Posterior vena cava (tissue), 2 donors: ENCODE results near the gene ADAMTS4. TPM values are rescaled to one million over a fixed set of nuclear protein-coding genes. Genes with fewer than 3 reads are reported as not detected.
A peak's percentile ranks its signal among the peaks of the same experiment; 100 is the strongest.

Experiments used
- DNase-seq: peaks from one replicate; pipeline ENCODE4 v3.0.0-alpha.2; 2020; ENCODE audit warnings: low spot score
- intact Hi-C, 2 donors: fragments of 100-400 bp; cut with DNase I; formaldehyde crosslinking; loops; one replicate each; pipeline versions ENCODE4 v1.14.1 to v1.14.2; 2022 to 2023
- total RNA-seq, 2 donors: library from RNA; stranded (reverse); fragmentation: NEBNext Ultra II Directional; extraction: Animal tissue kit (Norgen Biotek cat#: 25700); gene quantifications; one replicate each; pipeline ENCODE4 v1.2.1, GENCODE V29; 2021
- donor health status: DM: yes; HTN: yes; CAD: no.
- donor health status: DM: yes; HTN: yes; CAD: no.

The ADAMTS4 gene
- total RNA-seq, 2 donors from 2014 or later, result 28.0 to 125 TPM

DNA sequence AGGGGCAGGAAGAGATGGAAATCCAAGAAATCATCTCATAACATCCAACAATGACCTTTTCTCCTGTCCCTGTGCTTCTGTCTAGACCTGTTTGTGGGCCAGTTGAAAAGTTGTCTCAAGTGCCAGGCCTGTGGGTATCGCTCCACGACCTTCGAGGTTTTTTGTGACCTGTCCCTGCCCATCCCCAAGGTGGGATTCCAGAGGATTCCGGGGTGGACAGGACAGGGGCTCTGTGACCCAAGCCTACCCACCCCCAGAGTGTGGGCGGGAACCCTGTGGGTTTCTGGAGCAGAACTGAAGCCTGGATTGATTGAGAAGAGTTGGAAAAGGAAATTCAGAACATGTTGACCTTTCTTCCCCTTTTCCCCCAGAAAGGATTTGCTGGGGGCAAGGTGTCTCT, 35.1 kb downstream of the ADAMTS4 start:
- intact Hi-C loops, result no loop called here
- DNase-seq, result peak; percentile 77

GRCh38 chr1:161162806-161163205, 36.0 kb downstream of the ADAMTS4 start:
- no peak for DNase-seq
- intact Hi-C loops, result no loop called here

DNA sequence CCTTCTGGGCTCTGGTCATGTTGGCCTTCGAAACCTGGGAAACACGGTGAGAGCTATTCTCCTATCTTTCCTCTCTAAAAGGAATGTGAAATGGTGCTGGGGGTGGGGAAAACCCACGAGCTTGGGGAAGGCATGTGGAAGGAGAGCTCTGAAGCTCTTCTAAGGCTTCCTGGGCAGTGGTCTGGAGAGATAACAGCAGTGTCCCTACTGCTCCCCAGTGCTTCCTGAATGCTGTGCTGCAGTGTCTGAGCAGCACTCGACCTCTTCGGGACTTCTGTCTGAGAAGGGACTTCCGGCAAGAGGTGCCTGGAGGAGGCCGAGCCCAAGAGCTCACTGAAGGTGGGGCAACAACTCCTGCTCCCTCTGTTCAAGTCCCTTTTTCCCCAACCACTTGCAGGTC, 36.8 kb downstream of the ADAMTS4 start:
- intact Hi-C loops, result no loop called here
- no peak for DNase-seq

GRCh38 chr1:161161652-161162051, 37.2 kb downstream of the ADAMTS4 start:
- DNase-seq, result no peak
- intact Hi-C loops, result no loop called here

DNA sequence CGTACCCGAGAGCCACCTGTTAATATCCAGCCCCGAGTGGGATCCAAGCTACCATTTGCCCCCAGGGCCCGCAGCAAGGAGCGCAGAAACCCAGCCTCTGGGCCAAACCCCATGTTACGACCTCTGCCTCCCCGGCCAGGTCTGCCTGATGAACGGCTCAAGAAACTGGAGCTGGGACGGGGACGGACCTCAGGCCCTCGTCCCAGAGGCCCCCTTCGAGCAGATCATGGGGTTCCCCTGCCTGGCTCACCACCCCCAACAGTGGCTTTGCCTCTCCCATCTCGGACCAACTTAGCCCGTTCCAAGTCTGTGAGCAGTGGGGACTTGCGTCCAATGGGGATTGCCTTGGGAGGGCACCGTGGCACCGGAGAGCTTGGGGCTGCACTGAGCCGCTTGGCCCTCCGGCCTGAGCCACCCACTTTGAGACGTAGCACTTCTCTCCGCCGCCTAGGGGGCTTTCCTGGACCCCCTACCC, 38.1 kb downstream of the ADAMTS4 start:
- DNase-seq, result peak; percentile 75
- intact Hi-C loops, result no loop called here

DNA sequence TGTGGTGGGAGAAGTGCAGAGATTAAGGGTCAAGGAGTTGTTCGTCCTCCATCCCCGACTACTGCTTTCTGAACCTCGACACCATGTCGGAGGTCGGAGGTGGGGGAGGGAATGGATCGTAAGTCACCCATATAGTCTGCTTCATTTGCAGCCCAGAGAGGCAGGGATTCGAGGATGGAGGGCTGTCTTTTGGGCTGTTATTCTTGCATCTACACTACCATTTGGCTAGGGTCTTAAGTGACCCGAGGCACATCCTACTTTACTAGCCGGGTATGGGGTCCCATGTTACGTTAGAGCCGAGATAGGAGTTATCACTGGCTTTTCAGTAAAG, 39.0 kb downstream of the ADAMTS4 start:
- intact Hi-C loops, result no loop called here
- DNase-seq, result no peak

- intact Hi-C loops, result no loop called here
Measured at GRCh38 chr1:161159087-161159912, 39.6 kb downstream of the ADAMTS4 start, which contains the start of gene USP21. Gene USP21, plus strand, starts transcription at chr1:161159500. Its CDS starts 1,141 bp downstream, at chr1:161160641.

DNA sequence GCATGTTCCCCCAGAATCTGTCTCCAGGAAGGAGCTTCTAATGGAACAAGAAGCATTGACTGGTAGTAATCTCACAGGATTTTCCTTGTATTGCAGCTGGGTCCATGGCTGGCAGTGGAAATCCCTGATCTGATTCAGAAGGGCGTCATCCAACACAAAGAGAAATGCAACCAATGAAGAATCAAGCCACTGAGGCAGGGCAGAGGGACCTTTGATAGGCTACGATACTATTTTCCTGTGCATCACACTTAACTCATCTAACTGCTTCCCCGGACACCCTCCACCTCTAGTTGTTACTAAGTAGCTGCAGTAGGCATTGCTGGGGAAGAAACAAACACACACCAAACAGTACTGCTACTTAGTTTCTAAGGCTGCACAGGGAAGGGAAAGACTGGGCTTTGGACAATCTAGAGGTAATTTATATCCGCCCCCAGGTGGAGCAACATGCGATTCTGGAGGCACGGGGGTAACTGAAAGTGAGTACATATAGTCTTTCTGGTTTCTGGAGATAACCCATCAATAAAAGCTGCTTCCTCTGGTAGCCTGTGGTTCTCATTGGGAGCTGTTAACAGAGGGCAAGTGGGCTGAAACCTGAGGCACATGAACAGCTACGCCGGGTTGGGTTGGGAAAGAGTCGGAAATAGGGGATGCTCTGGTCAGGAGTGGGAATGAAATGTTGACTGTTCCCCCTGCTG, 40.4 kb downstream of the ADAMTS4 start:
- no peak for DNase-seq
- intact Hi-C loops, result no loop called here

More at GRCh38 chr1:161159087-161159912, 39.6 kb downstream of the ADAMTS4 start, which contains the start of gene USP21:
- DNase-seq, result peak; percentile 98

GRCh38 chr1:161157867-161158266, 41.0 kb downstream of the ADAMTS4 start:
- intact Hi-C loops, result no loop called here
- DNase-seq, result no peak

DNA sequence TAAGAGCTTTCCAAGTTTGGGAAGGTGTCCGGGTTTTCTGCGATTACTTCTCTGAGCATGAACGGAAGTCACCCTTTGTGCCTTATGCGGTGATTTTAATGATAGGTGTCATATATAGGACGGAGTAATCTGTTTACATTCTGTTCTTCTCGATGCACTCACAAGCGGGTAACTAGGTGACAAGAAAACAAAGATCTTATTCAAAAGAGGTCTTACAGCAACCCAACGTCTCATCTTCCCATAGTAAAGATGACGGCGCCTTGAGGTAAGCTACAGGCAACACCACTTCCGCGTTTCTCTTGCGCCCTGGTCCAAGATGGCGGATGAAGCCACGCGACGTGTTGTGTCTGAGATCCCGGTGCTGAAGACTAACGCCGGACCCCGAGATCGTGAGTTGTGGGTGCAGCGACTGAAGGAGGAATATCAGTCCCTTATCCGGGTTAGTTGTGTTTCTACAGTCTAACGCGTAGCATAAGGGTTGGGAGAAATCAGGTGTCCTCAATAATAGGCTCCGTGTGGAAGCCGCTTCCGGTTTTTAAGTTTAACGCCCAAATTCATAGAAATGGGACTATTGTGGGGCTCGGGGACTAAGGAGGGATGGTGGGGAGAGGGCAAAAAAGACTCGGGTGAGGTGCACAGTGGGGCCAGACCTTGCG, 45.0 kb downstream of the ADAMTS4 start, which contains the start of gene UFC1:
TSS of gene UFC1 (plus strand) at position 297 of the 656 bp plus-strand sequence. CDS start at position 317, 20 bp downstream.
- DNase-seq, result peak; percentile 94

DNA sequence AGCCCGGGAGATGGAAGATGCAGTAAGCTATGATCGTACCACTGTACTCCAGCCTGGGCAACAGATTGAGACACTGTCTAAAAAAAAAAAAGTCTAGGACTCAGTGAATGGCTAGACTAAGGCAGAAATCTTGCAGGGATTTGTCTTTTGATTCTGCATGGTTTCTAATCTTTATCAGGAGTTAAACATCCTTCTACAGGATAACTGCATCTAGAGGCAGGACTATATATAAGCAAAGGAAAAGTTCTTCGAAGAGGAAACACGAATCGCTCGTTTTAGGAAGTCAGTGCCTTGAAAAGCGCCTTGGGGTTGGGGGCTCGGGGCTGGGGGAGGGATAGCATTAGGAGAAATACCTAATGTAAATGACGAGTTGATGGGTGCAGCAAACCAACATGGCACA, 45.7 kb downstream of the ADAMTS4 start:
- no peak for DNase-seq
- intact Hi-C loops, result no loop called here

More for the DNA sequence above, 45.0 kb downstream of the ADAMTS4 start, which contains the start of gene UFC1:
- intact Hi-C loops, result no loop called here

- intact Hi-C loops, result no loop called here
- DNase-seq, result no peak
Measured at GRCh38 chr1:161145832-161146231, 53.0 kb downstream of the ADAMTS4 start.

GRCh38 chr1:161140755-161141400, 58.0 kb downstream of the ADAMTS4 start:
- intact Hi-C loops, result no loop called here
- no peak for DNase-seq

GRCh38 chr1:161139766-161140165, 59.1 kb downstream of the ADAMTS4 start:
- intact Hi-C loops, result no loop called here
- no peak for DNase-seq

DNA sequence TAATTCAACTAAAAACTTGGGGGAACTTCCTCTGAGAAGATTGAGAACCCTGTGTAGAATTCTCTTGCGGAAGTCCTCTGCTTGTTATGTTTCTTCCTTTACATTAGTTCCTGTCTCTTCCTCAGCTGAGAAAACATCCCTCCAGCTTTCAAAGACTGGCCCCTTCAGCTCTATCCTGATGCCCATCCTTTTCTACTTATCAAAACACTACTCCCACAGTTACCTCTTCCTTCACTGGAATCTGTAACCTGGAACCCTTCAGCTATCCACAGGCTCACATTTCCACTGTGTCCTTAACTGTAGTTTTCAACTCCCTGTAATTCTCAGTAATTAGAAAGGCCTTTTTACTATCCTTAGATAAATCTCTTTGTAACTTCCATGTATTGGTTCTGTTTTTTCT, 60.4 kb downstream of the ADAMTS4 start:
- DNase-seq, result no peak
- intact Hi-C loops, result no loop called here

DNA sequence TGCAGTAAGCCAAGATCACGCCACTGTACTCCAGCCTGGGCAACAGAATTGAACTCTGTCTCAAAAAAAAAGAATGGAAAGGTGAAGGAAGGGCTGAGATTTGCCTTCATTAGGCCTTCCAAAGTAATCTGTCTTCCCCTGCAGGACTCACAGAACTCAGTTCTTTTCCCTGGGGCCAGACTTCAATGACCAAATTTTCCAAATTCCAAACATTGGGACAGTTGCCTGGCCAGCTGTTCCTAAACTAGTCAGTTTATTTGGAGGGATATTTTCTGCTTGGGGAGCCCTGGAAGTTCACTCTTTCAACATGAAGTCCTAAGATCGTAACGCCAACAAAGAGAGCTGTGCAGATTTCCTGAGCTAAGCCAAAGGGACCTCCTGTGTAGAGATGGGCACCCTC, 61.0 kb downstream of the ADAMTS4 start:
- intact Hi-C loops, result no loop called here
- DNase-seq, result no peak
